Measurements from ENCODE around the gene TSR1.

TSR1 gene

DNA sequence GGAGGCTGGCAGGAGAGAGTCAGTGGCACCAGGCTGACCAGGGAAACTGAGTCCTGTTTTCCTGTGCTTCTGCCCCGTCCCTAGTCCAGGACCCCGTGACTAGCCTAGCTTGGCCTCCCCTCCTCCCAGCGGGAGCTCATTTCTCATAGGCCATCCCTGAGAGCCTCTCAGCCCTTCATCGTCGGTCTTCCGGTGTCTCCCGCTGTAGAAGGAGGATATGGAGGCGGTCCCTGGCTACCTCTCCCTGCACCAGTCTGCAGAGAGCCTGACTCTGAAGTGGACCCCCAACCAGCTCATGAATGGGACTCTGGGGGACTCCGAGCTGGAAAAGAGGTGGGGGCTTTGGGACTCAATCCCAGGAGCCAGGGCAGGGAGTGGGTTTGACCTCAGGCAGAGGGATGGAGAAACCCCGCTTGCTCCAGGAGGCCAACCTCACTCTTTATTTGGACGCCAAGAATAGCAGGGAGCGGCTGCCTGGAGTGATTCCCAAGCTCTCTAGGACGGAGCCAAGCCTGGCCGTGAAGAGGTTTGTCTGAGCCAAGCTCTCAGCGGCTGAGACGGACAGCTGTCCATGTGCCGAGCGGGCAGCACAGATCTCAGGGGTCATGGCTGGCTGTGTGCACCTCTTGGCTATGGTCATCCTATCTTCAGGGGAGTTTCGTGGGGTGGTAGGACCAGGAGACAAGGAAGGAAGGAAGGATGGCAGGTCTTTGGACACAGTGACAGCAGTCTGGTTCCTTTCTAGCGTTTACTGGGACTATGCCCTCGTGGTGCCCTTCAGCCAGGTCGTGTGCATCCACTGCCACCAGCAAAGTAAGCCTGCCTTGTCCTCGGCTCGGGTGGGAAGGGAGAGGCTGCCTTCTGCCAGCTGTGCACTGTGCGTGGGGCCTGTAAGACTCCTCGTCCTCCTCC, 27.9 kb upstream of the TSR1 start:
- DNase-seq (ENCODE audit: low read depth), result no peak

DNA sequence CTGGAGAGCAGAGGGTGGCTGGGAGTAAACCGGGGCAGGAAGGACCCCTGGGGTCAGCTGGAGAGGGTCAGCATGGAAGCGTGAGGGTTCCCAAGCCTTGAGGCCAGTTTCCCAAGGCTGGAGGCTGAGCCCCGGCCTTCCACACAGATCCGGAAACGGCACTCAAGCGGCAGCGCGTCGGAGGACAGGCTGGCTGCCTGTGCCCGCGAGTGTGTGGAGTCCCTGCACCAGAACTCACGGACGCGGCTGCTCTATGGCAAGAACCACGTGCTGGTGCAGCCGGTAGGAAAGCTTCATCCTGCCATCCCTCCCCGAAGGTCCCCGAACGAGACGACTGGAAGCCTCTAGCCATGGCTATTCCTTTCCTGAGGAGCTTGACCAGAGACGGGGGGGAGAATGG, 27.1 kb upstream of the TSR1 start:
- TF ChIP-seq, protein P1, sequence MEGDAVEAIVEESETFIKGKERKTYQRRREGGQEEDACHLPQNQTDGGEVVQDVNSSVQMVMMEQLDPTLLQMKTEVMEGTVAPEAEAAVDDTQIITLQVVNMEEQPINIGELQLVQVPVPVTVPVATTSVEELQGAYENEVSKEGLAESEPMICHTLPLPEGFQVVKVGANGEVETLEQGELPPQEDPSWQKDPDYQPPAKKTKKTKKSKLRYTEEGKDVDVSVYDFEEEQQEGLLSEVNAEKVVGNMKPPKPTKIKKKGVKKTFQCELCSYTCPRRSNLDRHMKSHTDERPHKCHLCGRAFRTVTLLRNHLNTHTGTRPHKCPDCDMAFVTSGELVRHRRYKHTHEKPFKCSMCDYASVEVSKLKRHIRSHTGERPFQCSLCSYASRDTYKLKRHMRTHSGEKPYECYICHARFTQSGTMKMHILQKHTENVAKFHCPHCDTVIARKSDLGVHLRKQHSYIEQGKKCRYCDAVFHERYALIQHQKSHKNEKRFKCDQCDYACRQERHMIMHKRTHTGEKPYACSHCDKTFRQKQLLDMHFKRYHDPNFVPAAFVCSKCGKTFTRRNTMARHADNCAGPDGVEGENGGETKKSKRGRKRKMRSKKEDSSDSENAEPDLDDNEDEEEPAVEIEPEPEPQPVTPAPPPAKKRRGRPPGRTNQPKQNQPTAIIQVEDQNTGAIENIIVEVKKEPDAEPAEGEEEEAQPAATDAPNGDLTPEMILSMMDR (IDR thresholded peaks at IDR 0.05; ENCODE audit: control insufficient read depth, insufficient read depth, low read depth, low read length, missing control alignments), result no peak
- no peak overlapping the region for H3K4me3 ChIP-seq (ENCODE audit: control insufficient read depth, low read depth, low read length)
- DNase-seq (ENCODE audit: low read depth), result no peak

More for the DNA sequence above, 27.9 kb upstream of the TSR1 start:
- TF ChIP-seq, protein P1 (IDR thresholded peaks at IDR 0.05; ENCODE audit: control insufficient read depth, insufficient read depth, low read depth, low read length, missing control alignments), result no peak
- H3K4me3 ChIP-seq (ENCODE audit: control insufficient read depth, low read depth, low read length), result no peak overlapping the region

DNA sequence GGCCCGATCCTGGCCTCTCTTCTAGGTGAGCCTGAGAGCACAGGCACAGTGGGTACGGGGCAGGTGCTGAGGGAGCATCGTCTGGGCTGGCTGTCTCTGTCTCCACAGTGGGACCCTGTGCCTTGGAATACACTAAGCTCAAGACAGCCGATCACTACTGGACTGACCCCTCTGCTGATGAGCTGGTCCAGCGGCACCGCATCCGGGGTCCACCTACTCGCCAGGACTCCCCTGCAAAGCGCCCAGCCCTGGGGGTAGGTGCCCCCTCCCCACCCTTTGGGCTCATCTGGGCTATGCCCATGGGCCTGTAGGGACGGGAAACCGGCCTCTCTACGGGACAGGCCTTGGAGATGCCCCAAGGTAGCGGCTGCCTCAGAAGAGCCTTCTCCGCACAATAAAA, 26.6 kb upstream of the TSR1 start:
- DNase-seq (ENCODE audit: low read depth), result no peak
- TF ChIP-seq, protein P1 (IDR thresholded peaks at IDR 0.05; ENCODE audit: control insufficient read depth, insufficient read depth, low read depth, low read length, missing control alignments), result no peak
- no peak overlapping the region for H3K4me3 ChIP-seq (ENCODE audit: control insufficient read depth, low read depth, low read length)

DNA sequence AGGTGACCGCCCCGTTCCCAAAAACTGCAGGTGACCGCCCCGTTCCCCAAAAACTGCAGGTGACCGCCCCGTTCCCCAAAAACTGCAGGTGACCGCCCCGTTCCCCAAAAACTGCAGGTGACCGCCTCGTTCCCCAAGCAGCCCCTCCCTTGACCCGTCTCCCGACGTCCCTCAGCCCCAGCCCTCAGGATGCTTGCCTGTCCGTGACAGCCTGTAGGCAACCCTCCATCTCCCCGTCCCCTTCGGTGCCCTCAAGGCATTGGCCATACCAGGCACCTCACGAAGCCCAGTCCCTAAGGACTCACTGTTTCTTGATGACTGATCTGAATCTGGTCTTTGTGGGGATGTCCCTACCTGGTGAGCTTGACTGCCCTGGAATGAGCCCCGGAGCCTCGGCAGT, 26.2 kb upstream of the TSR1 start:
- no peak for DNase-seq (ENCODE audit: low read depth)
- TF ChIP-seq, protein P1 (IDR thresholded peaks at IDR 0.05; ENCODE audit: control insufficient read depth, insufficient read depth, low read depth, low read length, missing control alignments), result no peak
- no peak overlapping the region for H3K4me3 ChIP-seq (ENCODE audit: control insufficient read depth, low read depth, low read length)

DNA sequence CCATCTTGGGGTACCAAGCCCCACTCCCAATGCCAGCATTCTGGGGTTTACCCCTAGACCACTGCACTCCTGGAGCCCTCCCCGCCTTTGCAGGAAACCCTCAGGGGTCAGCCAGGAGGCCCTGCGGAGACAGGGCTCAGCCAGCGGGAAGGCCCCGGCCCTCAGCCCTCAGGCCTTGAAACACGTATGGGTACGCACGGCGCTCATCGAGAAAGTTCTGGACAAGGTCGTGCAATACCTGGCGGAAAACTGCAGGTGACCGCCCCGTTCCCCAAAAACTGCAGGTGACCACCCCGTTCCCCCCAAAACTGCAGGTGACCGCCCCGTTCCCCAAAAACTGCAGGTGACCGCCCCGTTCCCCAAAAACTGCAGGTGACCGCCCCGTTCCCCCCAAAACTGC, 25.8 kb upstream of the TSR1 start:
- TF ChIP-seq, protein P1 (IDR thresholded peaks at IDR 0.05; ENCODE audit: control insufficient read depth, insufficient read depth, low read depth, low read length, missing control alignments), result no peak
- DNase-seq (ENCODE audit: low read depth), result no peak

DNA sequence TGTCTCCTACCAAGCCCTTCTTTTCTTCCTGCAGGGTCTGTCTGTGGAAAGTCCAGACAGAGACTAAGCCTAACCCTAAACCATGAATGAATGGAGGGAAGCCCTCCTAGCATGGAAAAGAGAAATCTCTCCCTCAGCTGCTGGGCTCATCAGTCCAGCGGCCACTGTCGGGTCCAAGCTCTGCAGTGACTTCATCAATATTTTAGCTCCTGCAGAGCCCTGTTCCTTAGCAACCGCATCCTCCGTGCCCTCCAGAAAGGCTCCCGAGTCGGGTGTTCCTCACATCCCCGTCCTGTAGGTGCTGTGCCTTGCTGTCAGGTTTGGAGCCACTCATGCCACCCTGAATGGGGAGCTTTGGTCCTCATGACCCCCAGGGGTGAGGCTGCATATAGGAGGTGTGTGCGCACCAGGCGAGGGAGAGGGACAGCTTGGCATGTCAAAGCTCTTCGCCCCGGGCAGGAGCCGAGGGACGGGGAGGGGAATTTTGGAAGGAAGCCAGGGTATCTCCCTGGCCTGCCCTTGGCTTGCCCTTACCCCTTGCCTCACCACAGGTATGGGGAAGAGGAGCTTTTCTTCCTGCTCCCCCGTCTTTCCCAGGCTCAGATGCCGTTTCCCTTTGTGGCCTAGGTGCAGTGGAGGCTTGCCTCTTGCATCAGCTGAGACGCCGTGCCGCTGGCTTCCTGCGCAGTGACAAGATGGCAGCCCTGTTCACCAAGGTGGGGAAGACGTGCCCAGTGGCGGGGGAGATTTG, 24.9 kb upstream of the TSR1 start:
- TF ChIP-seq, protein P1 (IDR thresholded peaks at IDR 0.05; ENCODE audit: control insufficient read depth, insufficient read depth, low read depth, low read length, missing control alignments), result no peak
- H3K4me3 ChIP-seq (ENCODE audit: control insufficient read depth, low read depth, low read length), result no peak overlapping the region
- no peak for DNase-seq (ENCODE audit: low read depth)

More for the DNA sequence above, 25.8 kb upstream of the TSR1 start:
- no peak overlapping the region for H3K4me3 ChIP-seq (ENCODE audit: control insufficient read depth, low read depth, low read length)

Data from AG09309 (cell line).